AG10803 (cell line): Measurements from ENCODE around the gene FUT7.

ENCODE experiments used
- DNase-seq: peaks from one replicate; pipeline ENCODE4 v3.0.0; 2010; ENCODE audit warnings: low read depth
- H3K4me3 ChIP-seq: 2 replicates; pipeline ENCODE4 v1.5.1; 2011; ENCODE audit warnings: mild to moderate bottlenecking, low read length, control low read depth
- TF ChIP-seq, protein P1 (sequence below): conservative IDR thresholded peaks from 2 replicates; pipeline ENCODE4 v1.5.1; 2011; ENCODE audit warnings: mild to moderate bottlenecking, low read length, control low read depth, inconsistent platforms

Gene FUT7

GRCh38 chr9:137000177-137000930, 31.5 kb downstream of the FUT7 start:
- no peak overlapping the region for H3K4me3 ChIP-seq
- peak; percentile 78 for DNase-seq
- TF ChIP-seq, protein P1, sequence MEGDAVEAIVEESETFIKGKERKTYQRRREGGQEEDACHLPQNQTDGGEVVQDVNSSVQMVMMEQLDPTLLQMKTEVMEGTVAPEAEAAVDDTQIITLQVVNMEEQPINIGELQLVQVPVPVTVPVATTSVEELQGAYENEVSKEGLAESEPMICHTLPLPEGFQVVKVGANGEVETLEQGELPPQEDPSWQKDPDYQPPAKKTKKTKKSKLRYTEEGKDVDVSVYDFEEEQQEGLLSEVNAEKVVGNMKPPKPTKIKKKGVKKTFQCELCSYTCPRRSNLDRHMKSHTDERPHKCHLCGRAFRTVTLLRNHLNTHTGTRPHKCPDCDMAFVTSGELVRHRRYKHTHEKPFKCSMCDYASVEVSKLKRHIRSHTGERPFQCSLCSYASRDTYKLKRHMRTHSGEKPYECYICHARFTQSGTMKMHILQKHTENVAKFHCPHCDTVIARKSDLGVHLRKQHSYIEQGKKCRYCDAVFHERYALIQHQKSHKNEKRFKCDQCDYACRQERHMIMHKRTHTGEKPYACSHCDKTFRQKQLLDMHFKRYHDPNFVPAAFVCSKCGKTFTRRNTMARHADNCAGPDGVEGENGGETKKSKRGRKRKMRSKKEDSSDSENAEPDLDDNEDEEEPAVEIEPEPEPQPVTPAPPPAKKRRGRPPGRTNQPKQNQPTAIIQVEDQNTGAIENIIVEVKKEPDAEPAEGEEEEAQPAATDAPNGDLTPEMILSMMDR = no peak

- DNase-seq = no peak
- no peak overlapping the region for H3K4me3 ChIP-seq
- TF ChIP-seq, protein P1 = no peak
These were observed 34.1 kb downstream of the FUT7 start for GRCh38 chr9:136997830-136998234.

- TF ChIP-seq, protein P1 = no peak
- no peak overlapping the region for H3K4me3 ChIP-seq
- no peak for DNase-seq
These were observed 34.5 kb downstream of the FUT7 start for GRCh38 chr9:136997371-136997770.

DNA sequence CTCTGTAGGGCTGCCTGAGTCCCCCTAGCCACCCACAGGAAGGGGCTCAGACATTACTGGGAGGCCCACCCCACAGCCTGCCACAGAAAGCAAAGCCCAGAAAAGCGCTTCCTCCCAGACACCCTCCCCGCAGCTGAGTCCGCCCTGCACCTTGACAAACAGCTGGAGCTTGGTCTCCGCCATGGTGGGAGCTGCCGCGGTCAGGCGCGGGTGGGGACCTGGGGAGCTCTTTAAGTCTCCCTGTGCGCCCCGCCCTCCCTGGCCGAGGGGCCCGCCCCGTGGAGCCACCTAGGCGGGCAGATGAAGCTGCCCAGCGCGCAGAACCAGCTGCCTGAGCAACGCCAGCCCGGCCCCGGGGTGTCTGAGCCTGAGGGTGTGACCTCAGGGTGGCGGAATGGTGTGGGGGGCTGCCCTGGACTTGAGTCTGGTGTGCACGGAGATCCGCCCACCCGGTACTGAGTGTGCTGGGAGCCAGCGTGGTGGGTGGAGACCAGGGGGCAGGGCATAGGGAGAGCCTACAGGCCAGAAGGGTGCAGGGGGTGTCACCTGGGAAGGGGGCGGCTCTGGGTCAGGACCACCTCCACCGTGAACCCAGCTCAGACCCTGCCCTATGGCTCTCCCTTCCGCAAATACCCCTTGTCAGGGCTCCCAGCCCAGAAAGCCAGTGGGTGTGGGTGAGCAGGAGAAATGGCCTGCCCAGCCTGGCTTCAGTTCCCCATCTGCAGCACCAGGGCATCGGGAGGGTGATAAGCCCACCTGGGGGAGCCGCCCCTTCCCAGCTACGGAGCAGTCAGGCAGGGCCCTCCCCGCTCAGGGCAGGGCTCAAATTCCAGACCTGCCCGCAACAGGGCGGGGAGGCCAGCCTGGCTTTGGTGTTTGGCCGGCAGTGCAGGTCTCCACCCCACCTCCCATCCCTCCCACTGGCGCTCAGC, 35.3 kb downstream of the FUT7 start, which contains the start of gene CLIC3:
Gene CLIC3 (minus strand): TSS at position 208 of the 932 bp plus-strand sequence. CDS start 25 bp downstream, at position 183.
- TF ChIP-seq, protein P1 = no peak
- H3K4me3 ChIP-seq = peak within 1 kb of the TSS; percentile 24
- peak; percentile 8 for DNase-seq

- TF ChIP-seq, protein P1 = no peak
- H3K4me3 ChIP-seq = peak overlapping the region; percentile 24; the same call in 1 of the 2 replicates
- peak; percentile 36 for DNase-seq
These were observed 36.0 kb downstream of the FUT7 start for GRCh38 chr9:136995772-136996311.

GRCh38 chr9:136995362-136995761, 36.5 kb downstream of the FUT7 start:
- no peak overlapping the region for H3K4me3 ChIP-seq
- no peak for DNase-seq
- TF ChIP-seq, protein P1 = no peak
